H9 (cell line): Measurements from ENCODE around the gene MLPH. TPM values are rescaled to one million over a fixed set of nuclear protein-coding genes. Genes with fewer than 3 reads are reported as not detected.
A peak's percentile ranks its signal among the peaks of the same experiment; 100 is the strongest.

Source experiments
- DNase-seq: peaks from one replicate; pipeline ENCODE4 v3.0.0-alpha.2; 2017
- H2AFZ ChIP-seq: one replicate; pipeline ENCODE4 v1.6.1; 2013; ENCODE audit warnings: mild to moderate bottlenecking, low read length, control low read depth, moderate library complexity
- H2AK5ac ChIP-seq: 2 replicates; pipeline ENCODE4 v1.6.1; 2013; ENCODE audit warnings: low read length, control low read depth, mixed read lengths; ENCODE audit not compliant: insufficient read length
- H2BK120ac ChIP-seq: one replicate; pipeline ENCODE4 v1.6.1; 2013; ENCODE audit warnings: low read depth, mild to moderate bottlenecking, low read length, control low read depth, inconsistent platforms; ENCODE audit not compliant: poor library complexity, severe bottlenecking
- H2BK12ac ChIP-seq: 2 replicates; pipeline ENCODE4 v1.6.1; 2013; ENCODE audit warnings: low read length, control low read depth, mixed read lengths, low read depth; ENCODE audit not compliant: insufficient read length
- H2BK15ac ChIP-seq: 2 replicates; pipeline ENCODE4 v1.6.1; 2013; ENCODE audit warnings: low read depth, low read length, control low read depth
- H2BK20ac ChIP-seq: one replicate; pipeline ENCODE4 v1.6.1; 2013; ENCODE audit warnings: low read depth, mild to moderate bottlenecking, low read length, control low read depth, inconsistent platforms; ENCODE audit not compliant: poor library complexity, severe bottlenecking
- H2BK5ac ChIP-seq: 2 replicates; pipeline ENCODE4 v1.6.1; 2013; ENCODE audit warnings: low read length, control low read depth, mixed read lengths; ENCODE audit not compliant: insufficient read length
- H3K14ac ChIP-seq: 2 replicates; pipeline ENCODE4 v1.6.1; 2013; ENCODE audit warnings: low read length, control low read depth; ENCODE audit not compliant: insufficient read depth
- H3K18ac ChIP-seq: 2 replicates; pipeline ENCODE4 v1.6.1; 2013; ENCODE audit warnings: low read depth, mild to moderate bottlenecking, mixed read lengths, low read length, control low read depth; ENCODE audit not compliant: insufficient read length
- H3K23ac ChIP-seq: 2 replicates; pipeline ENCODE4 v1.6.1; 2013; ENCODE audit warnings: low read length, control low read depth, mixed read lengths, low read depth; ENCODE audit not compliant: insufficient read length
- H3K23me2 ChIP-seq: 2 replicates; pipeline ENCODE4 v1.6.1; 2013; ENCODE audit warnings: low read depth, mild to moderate bottlenecking, mixed read lengths, low read length, control low read depth; ENCODE audit not compliant: insufficient read length, poor library complexity, severe bottlenecking
- H3K27ac ChIP-seq: 2 replicates; pipeline ENCODE4 v1.5.1; 2013; ENCODE audit warnings: low read length, control low read depth, mixed read lengths, low read depth; ENCODE audit not compliant: insufficient read length
- H3K27me3 ChIP-seq: 2 replicates; pipeline ENCODE4 v1.6.1; 2013; ENCODE audit warnings: low read length, control low read depth, inconsistent platforms; ENCODE audit not compliant: insufficient read depth
- H3K4ac ChIP-seq: 2 replicates; pipeline ENCODE4 v1.6.1; 2013; ENCODE audit warnings: low read depth, mild to moderate bottlenecking, control low read depth, inconsistent platforms, low read length, moderate library complexity
- H3K4me1 ChIP-seq: 2 replicates; pipeline ENCODE4 v1.6.1; 2013; ENCODE audit warnings: low read length, control low read depth, inconsistent platforms; ENCODE audit not compliant: insufficient read depth
- H3K4me2 ChIP-seq: 2 replicates; pipeline ENCODE4 v1.6.1; 2013; ENCODE audit warnings: low read length, control low read depth, mixed read lengths; ENCODE audit not compliant: insufficient read length, insufficient read depth
- H3K56ac ChIP-seq: 2 replicates; pipeline ENCODE4 v1.6.1; 2013; ENCODE audit warnings: low read depth, mild to moderate bottlenecking, mixed read lengths, low read length, control low read depth; ENCODE audit not compliant: insufficient read length
- H3K79me1 ChIP-seq: 2 replicates; pipeline ENCODE4 v1.6.1; 2013; ENCODE audit warnings: low read depth, mild to moderate bottlenecking, moderate library complexity, low read length, control low read depth, inconsistent platforms; ENCODE audit not compliant: insufficient read depth, poor library complexity, severe bottlenecking
- H3K79me2 ChIP-seq: 2 replicates; pipeline ENCODE4 v1.6.1; 2013; ENCODE audit warnings: low read length, control low read depth, inconsistent platforms; ENCODE audit not compliant: insufficient read depth
- H3K9ac ChIP-seq: 2 replicates; pipeline ENCODE4 v1.6.1; 2013; ENCODE audit warnings: low read length, control low read depth, mixed read lengths; ENCODE audit not compliant: insufficient read length; ENCODE audit errors: extremely low read depth
- H3K9me3 ChIP-seq: one replicate; pipeline ENCODE4 v1.6.1; 2013; ENCODE audit warnings: low read depth, low read length, inconsistent platforms; ENCODE audit not compliant: control insufficient read depth
- H3T11ph ChIP-seq: one replicate; pipeline ENCODE4 v1.6.1; 2013; ENCODE audit warnings: mild to moderate bottlenecking, low read length, control low read depth, inconsistent platforms
- H4K20me1 ChIP-seq: one replicate; pipeline ENCODE4 v1.6.1; 2013; ENCODE audit not compliant: control insufficient read depth, insufficient read length, insufficient read depth
- H4K5ac ChIP-seq: 2 replicates; pipeline ENCODE4 v1.6.1; 2013; ENCODE audit warnings: low read depth, mild to moderate bottlenecking, mixed read lengths, low read length, control low read depth; ENCODE audit not compliant: insufficient read length
- H4K8ac ChIP-seq: replicated peaks from 2 replicates; pipeline ENCODE4 v1.6.1; 2013; ENCODE audit warnings: low read length, control low read depth, mixed read lengths, low read depth; ENCODE audit not compliant: insufficient read length
- H4K91ac ChIP-seq: 2 replicates; pipeline ENCODE4 v1.6.1; 2013; ENCODE audit warnings: low read depth, mild to moderate bottlenecking, moderate library complexity, mixed read lengths, low read length, control low read depth; ENCODE audit not compliant: insufficient read length
- H3K27ac Mint-ChIP-seq, 3 experiments: 2 replicates in 2 of 3; 3 replicates in 1 of 3; pipeline ENCODE4 v1.8.0; 2020 to 2021; ENCODE audit warnings: mixed read lengths in 3 of 3, mild to moderate bottlenecking in 1 of 3, moderate library complexity in 1 of 3
- H3K27me3 Mint-ChIP-seq: 2 replicates; pipeline ENCODE4 v1.8.0; 2021; ENCODE audit warnings: low read depth, mild to moderate bottlenecking, moderate library complexity, mixed read lengths
- H3K36me3 Mint-ChIP-seq, 3 experiments: 2 replicates in 2 of 3; 3 replicates in 1 of 3; pipeline ENCODE4 v1.8.0; 2020 to 2021; ENCODE audit warnings: low read depth in 3 of 3, mixed read lengths in 3 of 3; ENCODE audit not compliant: insufficient read depth in 1 of 3
- H3K4me1 Mint-ChIP-seq, 2 experiments: 2 replicates each; pipeline ENCODE4 v1.8.0; 2020; ENCODE audit warnings: mixed read lengths in 2 of 2
- H3K4me3 Mint-ChIP-seq, 2 experiments: 2 replicates in 1 of 2; 3 replicates in 1 of 2; pipeline ENCODE4 v1.8.0; 2020 to 2021; ENCODE audit warnings: mild to moderate bottlenecking in 2 of 2, mixed read lengths in 2 of 2, moderate library complexity in 1 of 2
- H3K9me3 Mint-ChIP-seq, 2 experiments: 2 replicates in 1 of 2; 3 replicates in 1 of 2; pipeline ENCODE4 v1.8.0; 2020; ENCODE audit warnings: mild to moderate bottlenecking in 2 of 2, mixed read lengths in 2 of 2, moderate library complexity in 1 of 2
- CTCF ChIP-seq: fragments of 200-600 bp; sonication (generic); conservative IDR thresholded peaks from 3 replicates; pipeline ENCODE4 v1.8.0; 2021; ENCODE audit warnings: antibody characterized with exemption, mild to moderate bottlenecking
- WGBS: extraction: QIAGEN DNeasy Blood & Tissue Kit; methylation state at CpG from one replicate; pipeline ENCODE4 v1.1.7; 2013; ENCODE audit warnings: missing lambda C conversion rate, low lambda C conversion rate, mixed read lengths; ENCODE audit not compliant: insufficient read length; ENCODE audit errors: extremely low coverage; 5-methylcytosine and 5-hydroxymethylcytosine counted together
- total RNA-seq: library from RNA; stranded (reverse); gene quantifications from 2 replicates; pipeline ENCODE4 v1.2.1, GENCODE V29; 2021

Gene MLPH
- total RNA-seq, 1 experiment from 2014 or later: 3.4 TPM

- Histone ChIP-seq H3K4me2 (no peak overlapping the region), H4K5ac (no peak overlapping the region), H3K18ac (no peak overlapping the region), H2AK5ac (no peak overlapping the region), H4K91ac (no peak overlapping the region), H3T11ph (no peak overlapping the region), H2BK120ac (no peak overlapping the region), H3K4ac (no peak overlapping the region), H2BK20ac (no peak overlapping the region), H2BK15ac (no peak overlapping the region), H3K56ac (no peak overlapping the region), H4K8ac (no peak overlapping the region), H2AFZ (no peak overlapping the region), H4K20me1 (no peaks in the 10 kb centered on the region), H3K27me3 (peaks cover 4% of the 10 kb centered on the region; the same call in 1 of the 2 replicates), H3K23me2 (peaks cover 5% of the 10 kb centered on the region), H3K9me3 (no peaks in the 10 kb centered on the region), H3K27ac (no peak overlapping the region), H2BK12ac (no peak overlapping the region), H3K23ac (no peak overlapping the region), H3K4me1 (0 out of 2 replicates have a peak, but pooled peaks cover 4% of the 10 kb centered on the region), H3K14ac (no peak overlapping the region), H2BK5ac (no peak overlapping the region), H3K79me2 (no peaks in the 10 kb centered on the region), H3K9ac (no peak overlapping the region), H3K79me1 (no peaks in the 10 kb centered on the region)
- peaks cover 39% of the 10 kb centered on the region for H3K27me3 Mint-ChIP-seq
- no peak for TF ChIP-seq CTCF
- peak overlapping the region in 1 of 3 experiments; percentile 65; a peak in 1 of 7 replicates for H3K27ac Mint-ChIP-seq
- no CpG with 5 or more reads among the region's 11 CpGs for WGBS
- no peaks in the 10 kb centered on the region; a peak in 1 of 5 replicates for H3K9me3 Mint-ChIP-seq
- no peaks in the 10 kb centered on the region for H3K36me3 Mint-ChIP-seq
- peaks cover 14 to 17% of the 10 kb centered on the region in 2 experiments for H3K4me1 Mint-ChIP-seq
- no peak for DNase-seq
- H3K4me3 Mint-ChIP-seq: peak overlapping the region; percentile 44 to 48; a peak in 3 of 5 replicates
These were observed 13.1 kb upstream of the MLPH start for GRCh38 chr2:237473878-237474441.
